Fibroblast of villous mesenchyme (primary cell): Measurements from ENCODE around the gene DDAH2. TPM values are rescaled to one million over a fixed set of nuclear protein-coding genes. Genes with fewer than 3 reads are reported as not detected.
"Not testable (repeated sequence)": the region's sequence is repeated elsewhere in the genome, so short reads cannot be mapped to it uniquely, and the experiment has no call there.

Experiments used
- DNase-seq: peaks from one replicate; pipeline ENCODE4 v3.0.0-alpha.2; 2010; ENCODE audit warnings: low read depth
- H3K4me3 ChIP-seq: 2 replicates; pipeline ENCODE4 v1.5.1; 2011; ENCODE audit warnings: low read depth, mild to moderate bottlenecking, low read length
- CTCF ChIP-seq: IDR thresholded peaks from 2 replicates; pipeline ENCODE4 v1.5.1; 2012; ENCODE audit warnings: low read depth, mild to moderate bottlenecking, low read length; ENCODE audit not compliant: insufficient read depth
- total RNA-seq: library from RNA; depleted of rRNA; stranded (reverse); fragments of >200 nt; gene quantifications from 2 replicates; pipeline ENCODE4 v1.2.3, GENCODE V29; 2012

Gene DDAH2
- total RNA-seq, 1 donor = 60.5 TPM

- H3K4me3 ChIP-seq = no peak overlapping the region
- DNase-seq = no peak
- TF ChIP-seq CTCF = no peak
These were observed 16.8 kb downstream of the DDAH2 start for GRCh38 chr6:31712296-31712695.

- no peak for DNase-seq
- H3K4me3 ChIP-seq = no peak overlapping the region
- no peak for TF ChIP-seq CTCF
These were observed 17.9 kb downstream of the DDAH2 start for GRCh38 chr6:31711233-31711632.

GRCh38 chr6:31710523-31711219 is 18.4 kb downstream of the DDAH2 start:
- no peak overlapping the region for H3K4me3 ChIP-seq
- TF ChIP-seq CTCF = no peak
- DNase-seq = no peak

- H3K4me3 ChIP-seq, DNase-seq: not testable (repeated sequence)
These were observed 19.9 kb downstream of the DDAH2 start for GRCh38 chr6:31709157-31709556.

GRCh38 chr6:31708224-31708623 is 20.9 kb downstream of the DDAH2 start:
- no peak overlapping the region for H3K4me3 ChIP-seq
- no peak for TF ChIP-seq CTCF
- no peak for DNase-seq

- TF ChIP-seq CTCF = no peak
These were observed 21.4 kb downstream of the DDAH2 start for GRCh38 chr6:31707701-31708100.

GRCh38 chr6:31706599-31706998 is 22.5 kb downstream of the DDAH2 start, which contains the start of gene LY6G6F:
LY6G6F (plus strand) TSS chr6:31706866; CDS start chr6:31706907, 41 bp downstream.
- TF ChIP-seq CTCF = no peak
- DNase-seq = no peak
- H3K4me3 ChIP-seq = no peak within 1 kb of the TSS

More at GRCh38 chr6:31707701-31708100, 21.4 kb downstream of the DDAH2 start:
- DNase-seq = no peak
- no peak overlapping the region for H3K4me3 ChIP-seq
